ENCODE measurements around the gene COMMD10.

Gene COMMD10

GRCh38 chr5:116296335-116297072 lies 211.7 kb downstream of the COMMD10 start:
- no peak for DNase-seq

- DNase-seq = no peak
These were observed 212.5 kb downstream of the COMMD10 start for GRCh38 chr5:116297296-116297814.

- DNase-seq = no peak
These were observed 215.2 kb downstream of the COMMD10 start for GRCh38 chr5:116299746-116300640.

- DNase-seq = no peak
These were observed 216.3 kb downstream of the COMMD10 start for GRCh38 chr5:116301110-116301509.

- DNase-seq = no peak
These were observed 218.5 kb downstream of the COMMD10 start for GRCh38 chr5:116303340-116303739.

GRCh38 chr5:116303810-116304209 lies 219.0 kb downstream of the COMMD10 start:
- DNase-seq = no peak

- no peak for DNase-seq
These were observed 221.1 kb downstream of the COMMD10 start for GRCh38 chr5:116305899-116306298.

GRCh38 chr5:116306846-116307245 lies 222.0 kb downstream of the COMMD10 start:
- DNase-seq = no peak

- DNase-seq = no peak
These were observed 223.6 kb downstream of the COMMD10 start for GRCh38 chr5:116308391-116308790.

GRCh38 chr5:116313366-116313765 lies 228.5 kb downstream of the COMMD10 start:
- DNase-seq = no peak

GRCh38 chr5:116315531-116315930 lies 230.7 kb downstream of the COMMD10 start:
- DNase-seq = peak; percentile 6

- no peak for DNase-seq
These were observed 233.4 kb downstream of the COMMD10 start for GRCh38 chr5:116318091-116318854.

- no peak for DNase-seq
These were observed 235.7 kb downstream of the COMMD10 start for GRCh38 chr5:116320486-116320885.

GRCh38 chr5:116329503-116329902 lies 244.7 kb downstream of the COMMD10 start:
- DNase-seq = no peak

GRCh38 chr5:116340799-116341198 lies 256.0 kb downstream of the COMMD10 start:
- DNase-seq = no peak
